ENCODE results near the gene RERE.

The RERE gene

DNA sequence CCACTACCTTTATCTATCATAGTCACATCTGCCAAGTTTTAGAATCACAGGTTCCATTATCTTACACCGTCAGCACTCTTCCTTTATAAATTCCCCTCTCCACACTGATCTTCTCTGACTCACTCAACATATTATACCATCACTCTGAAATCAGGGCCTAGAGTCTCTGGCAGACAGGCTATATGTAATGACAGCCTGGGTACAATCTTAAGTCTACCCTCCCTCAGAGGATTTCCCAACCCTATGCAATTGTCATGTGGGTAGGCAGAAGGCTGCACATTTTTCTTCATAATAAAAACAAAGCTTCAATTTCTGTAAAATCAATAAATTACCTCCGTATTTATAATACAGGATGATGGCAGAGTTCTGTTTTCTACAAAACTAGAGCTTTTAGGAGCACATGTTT, 138.0 kb downstream of the RERE start:
- TF ChIP-seq EZH2 (IDR thresholded peaks at IDR 0.05; ENCODE audit: borderline replicate concordance, low read depth, low read length, severe bottlenecking), result no peak
- TF ChIP-seq, protein P1, sequence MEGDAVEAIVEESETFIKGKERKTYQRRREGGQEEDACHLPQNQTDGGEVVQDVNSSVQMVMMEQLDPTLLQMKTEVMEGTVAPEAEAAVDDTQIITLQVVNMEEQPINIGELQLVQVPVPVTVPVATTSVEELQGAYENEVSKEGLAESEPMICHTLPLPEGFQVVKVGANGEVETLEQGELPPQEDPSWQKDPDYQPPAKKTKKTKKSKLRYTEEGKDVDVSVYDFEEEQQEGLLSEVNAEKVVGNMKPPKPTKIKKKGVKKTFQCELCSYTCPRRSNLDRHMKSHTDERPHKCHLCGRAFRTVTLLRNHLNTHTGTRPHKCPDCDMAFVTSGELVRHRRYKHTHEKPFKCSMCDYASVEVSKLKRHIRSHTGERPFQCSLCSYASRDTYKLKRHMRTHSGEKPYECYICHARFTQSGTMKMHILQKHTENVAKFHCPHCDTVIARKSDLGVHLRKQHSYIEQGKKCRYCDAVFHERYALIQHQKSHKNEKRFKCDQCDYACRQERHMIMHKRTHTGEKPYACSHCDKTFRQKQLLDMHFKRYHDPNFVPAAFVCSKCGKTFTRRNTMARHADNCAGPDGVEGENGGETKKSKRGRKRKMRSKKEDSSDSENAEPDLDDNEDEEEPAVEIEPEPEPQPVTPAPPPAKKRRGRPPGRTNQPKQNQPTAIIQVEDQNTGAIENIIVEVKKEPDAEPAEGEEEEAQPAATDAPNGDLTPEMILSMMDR (IDR thresholded peaks at IDR 0.05; ENCODE audit: borderline replicate concordance, extremely low read depth, low read length, poor library complexity, severe bottlenecking), result no peak
- Histone ChIP-seq H3K36me3 (ENCODE audit: insufficient read depth, low read length) (no peaks in the 10 kb centered on the region), H3K27me3 (ENCODE audit: insufficient read depth, low read length, poor library complexity) (no peaks in the 10 kb centered on the region), H4K20me1 (ENCODE audit: insufficient read depth, low read length) (peaks cover 34% of the 10 kb centered on the region), H3K4me2 (ENCODE audit: insufficient read depth, low read length) (no peak overlapping the region), H2AFZ (ENCODE audit: low read depth, low read length) (no peak overlapping the region), H3K27ac (ENCODE audit: low read length) (no peak overlapping the region), H3K4me3 (ENCODE audit: low read depth in 1 of 2, low read length in 2 of 2) (no peak overlapping the region), H3K9ac (ENCODE audit: low read depth, low read length) (no peak overlapping the region), H3K79me2 (ENCODE audit: insufficient read depth, low read length) (peaks cover 30% of the 10 kb centered on the region), H3K4me1 (ENCODE audit: insufficient read depth, low read length) (no peaks in the 10 kb centered on the region), H3K9me3 (ENCODE audit: insufficient read depth, low read length, severe bottlenecking) (no peaks in the 10 kb centered on the region)
- no peak for ATAC-seq (ENCODE audit: insufficient read depth, low read depth)
- no peak for DNase-seq

DNA sequence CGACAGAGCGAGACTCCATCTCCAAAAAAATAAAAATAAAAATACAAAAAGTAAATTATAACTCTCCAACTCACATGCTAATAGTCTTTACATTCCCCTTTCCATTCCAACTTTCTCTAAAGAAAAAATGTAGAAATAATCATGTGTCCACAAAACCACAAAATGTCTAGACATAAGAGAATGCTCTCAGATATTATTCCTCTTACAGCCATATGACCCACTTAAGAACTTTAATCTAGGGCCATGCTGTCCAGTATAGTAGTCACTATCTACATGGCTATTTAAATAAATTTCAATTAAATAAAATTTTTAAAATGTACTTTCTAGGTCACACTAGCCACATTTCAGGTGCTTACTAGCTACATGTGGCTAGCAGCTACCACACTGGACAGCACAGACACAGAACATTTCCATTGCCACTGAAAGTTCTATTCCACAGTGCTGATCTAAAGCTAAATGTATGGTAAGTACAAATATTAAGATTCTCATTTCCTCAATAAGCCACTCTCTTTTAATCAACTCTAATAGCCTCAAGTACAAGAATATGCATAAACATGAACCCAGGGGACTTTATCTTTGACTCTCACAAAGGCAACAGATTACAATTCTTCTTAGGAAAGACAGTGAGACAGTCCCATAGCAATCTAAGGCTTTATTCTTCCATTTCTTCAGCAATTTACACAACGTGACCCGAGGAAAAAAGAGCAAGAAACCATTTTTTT, 138.6 kb downstream of the RERE start:
- Histone ChIP-seq H3K4me1 (ENCODE audit: insufficient read depth, low read length) (no peaks in the 10 kb centered on the region), H3K27me3 (ENCODE audit: insufficient read depth, low read length, poor library complexity) (no peaks in the 10 kb centered on the region), H3K9ac (ENCODE audit: low read depth, low read length) (no peak overlapping the region), H3K4me2 (ENCODE audit: insufficient read depth, low read length) (no peak overlapping the region), H3K79me2 (ENCODE audit: insufficient read depth, low read length) (peaks cover 30% of the 10 kb centered on the region), H3K9me3 (ENCODE audit: insufficient read depth, low read length, severe bottlenecking) (no peaks in the 10 kb centered on the region), H3K36me3 (ENCODE audit: insufficient read depth, low read length) (no peaks in the 10 kb centered on the region), H4K20me1 (ENCODE audit: insufficient read depth, low read length) (peaks cover 34% of the 10 kb centered on the region), H2AFZ (ENCODE audit: low read depth, low read length) (no peak overlapping the region), H3K27ac (ENCODE audit: low read length) (no peak overlapping the region), H3K4me3 (ENCODE audit: low read depth in 1 of 2, low read length in 2 of 2) (no peak overlapping the region)
- ATAC-seq (ENCODE audit: insufficient read depth, low read depth), result no peak
- TF ChIP-seq, protein P1 (IDR thresholded peaks at IDR 0.05; ENCODE audit: borderline replicate concordance, extremely low read depth, low read length, poor library complexity, severe bottlenecking), result no peak
- TF ChIP-seq EZH2 (IDR thresholded peaks at IDR 0.05; ENCODE audit: borderline replicate concordance, low read depth, low read length, severe bottlenecking), result no peak
- DNase-seq, result no peak

DNA sequence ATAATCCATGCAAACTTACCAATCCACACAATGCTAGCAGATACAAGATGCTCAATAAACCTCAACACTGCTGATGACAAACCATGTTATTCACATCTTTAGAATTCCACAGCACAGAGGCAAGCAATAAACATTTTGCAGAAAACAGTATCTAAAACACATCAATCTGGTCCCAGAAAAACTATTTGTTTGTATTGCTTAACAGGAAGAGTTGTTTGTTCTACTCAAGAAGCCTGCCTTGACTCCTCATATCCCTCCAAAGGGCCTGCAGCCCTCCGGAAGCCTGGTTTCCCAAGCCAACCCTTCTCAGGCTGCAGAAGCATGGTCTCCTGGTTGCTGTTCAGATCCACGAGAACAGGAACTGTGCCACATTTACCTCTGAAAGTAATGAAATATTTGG, 139.7 kb downstream of the RERE start:
- Histone ChIP-seq H3K4me3 (ENCODE audit: low read depth in 1 of 2, low read length in 2 of 2) (no peak overlapping the region), H3K4me2 (ENCODE audit: insufficient read depth, low read length) (no peak overlapping the region), H4K20me1 (ENCODE audit: insufficient read depth, low read length) (peaks cover 30% of the 10 kb centered on the region), H3K27me3 (ENCODE audit: insufficient read depth, low read length, poor library complexity) (no peaks in the 10 kb centered on the region), H3K36me3 (ENCODE audit: insufficient read depth, low read length) (no peaks in the 10 kb centered on the region), H3K4me1 (ENCODE audit: insufficient read depth, low read length) (no peaks in the 10 kb centered on the region), H3K9me3 (ENCODE audit: insufficient read depth, low read length, severe bottlenecking) (no peaks in the 10 kb centered on the region), H2AFZ (ENCODE audit: low read depth, low read length) (no peak overlapping the region), H3K27ac (ENCODE audit: low read length) (no peak overlapping the region), H3K9ac (ENCODE audit: low read depth, low read length) (no peak overlapping the region), H3K79me2 (ENCODE audit: insufficient read depth, low read length) (peaks cover 25% of the 10 kb centered on the region)
- no peak for DNase-seq
- TF ChIP-seq EZH2 (IDR thresholded peaks at IDR 0.05; ENCODE audit: borderline replicate concordance, low read depth, low read length, severe bottlenecking), result no peak
- TF ChIP-seq, protein P1 (IDR thresholded peaks at IDR 0.05; ENCODE audit: borderline replicate concordance, extremely low read depth, low read length, poor library complexity, severe bottlenecking), result no peak
- no peak for ATAC-seq (ENCODE audit: insufficient read depth, low read depth)
